HepG2 (cell line): ENCODE data around the gene SF3A2. TPM values are rescaled to one million over a fixed set of nuclear protein-coding genes. Genes with fewer than 3 reads are reported as not detected.

Experiments
- ATAC-seq: fragments of 200-7000 bp; cut with Tn5 transposase; 3 replicates; pipeline ENCODE4 v1.9.1; 2020; ENCODE audit warnings: mild to moderate bottlenecking, moderate library complexity
- BruUV-seq: library from RNA; stranded (reverse); fragments of 400-500 nt; replicated peaks from 2 replicates; lab custom pipeline; 2021; lab: Mats Ljungman, UMichigan
- CTCF ChIA-PET: fragments of 300-600 bp; formaldehyde crosslinking; extraction: SDS; loops from one replicate; lab custom pipeline; 2021; ENCODE audit warnings: low total read pairs, inconsistent platforms, low intra/inter-chr PET ratio; lab: Yijun Ruan, JAX
- POLR2A ChIA-PET: fragments of 350-600 bp; sonication (Branson Sonifier 250); formaldehyde crosslinking; loops from one replicate; lab custom pipeline; 2020; ENCODE audit warnings: antibody characterized with exemption, inconsistent platforms; lab: Yijun Ruan, JAX
- DNase-seq: peaks from one replicate; pipeline ENCODE4 v3.0.0-alpha.2; 2015; ENCODE audit warnings: low spot score
- FAIRE-seq: peaks from 3 replicates; lab custom pipeline; 2011; peaks lifted over from hg19 to GRCh38; lab: Jason Lieb, UNC
- H2AFZ ChIP-seq: one replicate; pipeline ENCODE4 v1.6.1; 2011; ENCODE audit warnings: low read length, inconsistent platforms
- H3K27ac ChIP-seq: fragments of 300-600 bp; 3 replicates; pipeline ENCODE4 v1.8.0; 2011; ENCODE audit warnings: mixed run types, mild to moderate bottlenecking, mixed read lengths, low read length, inconsistent platforms; ENCODE audit not compliant: insufficient read depth; ENCODE audit errors: extremely low read length
- H3K27me3 ChIP-seq, 2 experiments: fragments of 200-600 bp in 1 of 2; 2 replicates in 1 of 2; 3 replicates in 1 of 2; pipeline versions ENCODE4 v1.6.0 to v1.8.0; 2011; ENCODE audit warnings: low read length in 2 of 2, mild to moderate bottlenecking in 2 of 2, moderate library complexity in 2 of 2, inconsistent platforms in 1 of 2; ENCODE audit not compliant: insufficient read depth in 2 of 2, control insufficient read depth in 1 of 2
- H3K36me3 ChIP-seq, 2 experiments: fragments of 200-600 bp in 1 of 2; replicated peaks in 1 of 2; 2 replicates in 1 of 2; 3 replicates in 1 of 2; pipeline versions ENCODE4 v1.5.1 to v1.8.0; 2011; ENCODE audit warnings: low read length in 2 of 2, inconsistent platforms in 1 of 2; ENCODE audit not compliant: insufficient read depth in 2 of 2, control insufficient read depth in 1 of 2
- H3K4me1 ChIP-seq: 2 replicates; pipeline ENCODE4 v1.5.1; 2012; ENCODE audit warnings: low read length, inconsistent platforms; ENCODE audit not compliant: insufficient read depth
- H3K4me2 ChIP-seq: 2 replicates; pipeline ENCODE4 v1.6.0; 2011; ENCODE audit warnings: low read depth, low read length, inconsistent platforms
- H3K4me3 ChIP-seq, 3 experiments: fragments of 200-600 bp in 1 of 3; sonication (generic), shearing (Covaris generic) in 1 of 3; replicated peaks in 1 of 3; 2 replicates each; pipeline ENCODE4 v1.5.1; 2011 to 2016; ENCODE audit warnings: low read length in 3 of 3, inconsistent platforms in 2 of 3, low read depth in 2 of 3, mild to moderate bottlenecking in 2 of 3, control low read depth in 1 of 3, mixed read lengths in 1 of 3; ENCODE audit not compliant: insufficient read depth in 1 of 3
- H3K79me2 ChIP-seq: one replicate; pipeline ENCODE4 v1.6.1; 2011; ENCODE audit warnings: low read length, inconsistent platforms; ENCODE audit not compliant: insufficient read depth
- H3K9ac ChIP-seq: 2 replicates; pipeline ENCODE4 v1.6.0; 2011; ENCODE audit warnings: mild to moderate bottlenecking, low read depth, low read length, inconsistent platforms; ENCODE audit not compliant: insufficient read depth
- H3K9me3 ChIP-seq: 2 replicates; pipeline ENCODE4 v1.5.1; 2012; ENCODE audit warnings: mild to moderate bottlenecking, low read length
- H4K20me1 ChIP-seq: 2 replicates; pipeline ENCODE4 v1.6.0; 2011; ENCODE audit warnings: inconsistent platforms, mild to moderate bottlenecking, low read length, moderate library complexity; ENCODE audit not compliant: insufficient read depth
- CBX1 ChIP-seq: IDR thresholded peaks from one replicate; pipeline ENCODE4 v1.6.1; 2016; ENCODE audit warnings: antibody characterized with exemption, low read depth
- EP300 ChIP-seq, 3 experiments: sonication (generic) in 1 of 3; formaldehyde crosslinking in 1 of 3; IDR thresholded peaks; 2 replicates each; pipeline versions ENCODE4 v1.5.1 to v1.6.1; 2011 to 2020; ENCODE audit warnings: low read depth in 2 of 3, low read length in 2 of 3, borderline replicate concordance in 1 of 3, improper control_type of control experiment in 1 of 3, mild to moderate bottlenecking in 1 of 3, missing genetic modification reagents in 1 of 3, moderate library complexity in 1 of 3
- FOSL2 ChIP-seq: sonication (generic); formaldehyde crosslinking; IDR thresholded peaks from 2 replicates; pipeline ENCODE4 v1.4.0; 2020; ENCODE audit warnings: missing genetic modification reagents
- KAT8 ChIP-seq: IDR thresholded peaks from 2 replicates; pipeline ENCODE4 v1.6.1; 2016; ENCODE audit warnings: missing genetic modification reagents, missing compliant biosample characterization
- RXRA ChIP-seq: sonication (generic); formaldehyde crosslinking; IDR thresholded peaks from 2 replicates; pipeline ENCODE4 v1.5.1; 2020; ENCODE audit warnings: missing genetic modification reagents
- SALL1 ChIP-seq: sonication (generic); formaldehyde crosslinking; IDR thresholded peaks from 2 replicates; pipeline ENCODE4 v1.8.0; 2022; ENCODE audit warnings: mild to moderate bottlenecking, missing genetic modification reagents
- SIN3A ChIP-seq: IDR thresholded peaks from 2 replicates; pipeline ENCODE4 v1.6.1; 2011; ENCODE audit warnings: low read depth, mild to moderate bottlenecking, control low read depth, low read length, borderline replicate concordance
- ZBTB3 ChIP-seq: sonication (generic); formaldehyde crosslinking; IDR thresholded peaks from 2 replicates; pipeline ENCODE4 v1.4.0; 2020; ENCODE audit warnings: low read depth, mild to moderate bottlenecking, moderate library complexity, missing genetic modification reagents, borderline replicate concordance
- ZFP90 ChIP-seq: sonication (generic); formaldehyde crosslinking; IDR thresholded peaks from 2 replicates; pipeline ENCODE4 v1.8.0; 2022; ENCODE audit warnings: missing genetic modification reagents, mild to moderate bottlenecking, inconsistent platforms, borderline replicate concordance
- ZNF263 ChIP-seq: sonication (generic); formaldehyde crosslinking; IDR thresholded peaks from 2 replicates; pipeline ENCODE4 v1.4.0; 2020; ENCODE audit warnings: missing genetic modification reagents
- ZNF296 ChIP-seq: sonication (generic); formaldehyde crosslinking; conservative IDR thresholded peaks from 2 replicates; pipeline ENCODE4 v1.5.0; 2020; ENCODE audit warnings: mild to moderate bottlenecking, missing genetic modification reagents
- ZSCAN12 ChIP-seq: sonication (generic); formaldehyde crosslinking; IDR thresholded peaks from 2 replicates; pipeline ENCODE4 v1.9.0; 2021; ENCODE audit warnings: mild to moderate bottlenecking, missing genetic modification reagents
- ZSCAN25 ChIP-seq: sonication (generic); formaldehyde crosslinking; IDR thresholded peaks from 2 replicates; pipeline ENCODE4 v1.8.0; 2022; ENCODE audit warnings: mild to moderate bottlenecking, missing genetic modification reagents
- WGBS: methylation state at CpG from one replicate; pipeline ENCODE4 v1.1.6; 2017; ENCODE audit warnings: low lambda C conversion rate; 5-methylcytosine and 5-hydroxymethylcytosine counted together
- in situ Hi-C: cut with HindIII; loops from 2 replicates; pipeline ENCODE4 v1.10.0; 2017; ENCODE audit warnings: low pct_unique_long_range_greater_than_20kb; ENCODE audit not compliant: extremely low pct_ligation_motif_present
- intact Hi-C: fragments of 100-400 bp; cut with micrococcal nuclease; formaldehyde crosslinking; loops from one replicate; pipeline ENCODE4 v1.10.0; 2022; ENCODE audit not compliant: unreplicated experiment
- polyA plus RNA-seq, 8 experiments: library from polyadenylated mRNA; depleted of rRNA in 3 of 8; stranded (reverse) in 7 of 8; unstranded in 1 of 8; fragments of >200 nt; fragmentation: Illumina TruSeq in 4 of 8; extraction: Trizol in 4 of 8; gene quantifications; 2 replicates each; pipeline versions ENCODE4 v1.2.1 to v1.2.3, GENCODE V29; 2011 to 2016; ENCODE audit warnings: low read depth in 4 of 8, missing spikeins in 1 of 8, mixed read lengths in 1 of 8; ENCODE audit not compliant: insufficient read depth in 1 of 8
- total RNA-seq, 5 experiments: library from RNA; depleted of rRNA; stranded (reverse); fragments of >200 nt; fragmentation: Illumina TruSeq; extraction: Trizol; gene quantifications; 2 replicates each; pipeline ENCODE4 v1.2.3, GENCODE V29; 2016; ENCODE audit warnings: low read depth in 1 of 5
- TF ChIP-seq, protein P1 (sequence below): sonication (generic); formaldehyde crosslinking; IDR thresholded peaks from 2 replicates; pipeline ENCODE4 v1.4.0; 2020; ENCODE audit warnings: missing genetic modification reagents, borderline replicate concordance
- TF ChIP-seq, protein P2 (sequence below): sonication (generic); formaldehyde crosslinking; IDR thresholded peaks from 2 replicates; pipeline ENCODE4 v1.4.0; 2020; ENCODE audit warnings: missing genetic modification reagents

SF3A2 gene
- total and polyA plus RNA-seq, 2 of the 13 experiments (the other 11 are each of a cell fraction or from before 2014, with no cell fraction given) = 8.6 to 8.8 TPM

DNA sequence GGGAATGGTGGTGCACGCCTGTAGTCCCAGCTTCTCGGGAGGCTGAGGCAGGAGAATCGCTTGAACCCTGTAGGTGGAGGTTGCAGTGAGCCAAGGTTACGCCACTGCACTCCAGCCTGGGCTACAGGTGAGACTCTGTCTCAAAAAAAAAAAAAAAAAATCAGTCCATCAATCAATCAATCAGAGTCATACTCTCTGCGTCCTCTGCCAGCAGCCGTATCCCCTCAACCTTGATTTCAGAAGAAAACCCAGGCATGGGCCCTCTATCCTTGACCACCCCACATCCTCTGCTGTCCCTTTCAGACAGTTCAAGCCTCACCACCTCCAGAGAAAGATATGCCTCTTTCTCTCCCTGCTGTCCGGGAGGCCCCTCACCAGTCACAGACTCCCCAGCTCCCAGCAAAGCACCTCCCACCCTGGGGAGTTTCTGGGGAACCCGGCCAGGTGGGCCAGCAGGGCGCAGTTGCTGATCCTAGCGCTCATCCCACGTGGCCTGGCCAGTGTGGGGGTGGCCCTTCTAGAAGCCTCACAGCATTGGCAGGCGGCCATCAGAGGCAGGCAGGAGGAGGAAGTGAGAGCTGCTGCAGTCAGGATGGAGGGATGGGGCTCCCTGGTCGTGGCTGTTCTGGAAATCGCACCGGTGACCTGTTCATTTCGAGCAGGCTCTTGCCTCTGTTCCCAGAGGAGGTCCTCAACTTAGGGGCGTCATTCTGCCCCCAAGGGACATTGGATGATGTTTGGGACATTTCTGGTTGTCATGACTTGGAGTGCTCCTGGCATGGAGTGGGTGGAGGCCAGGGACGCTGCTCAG lies 29.8 kb downstream of the SF3A2 start:
- DNase-seq (peak; percentile 58), FAIRE-seq (no peak)
- peak overlapping the region; percentile 99 for H3K4me2 ChIP-seq
- TF ChIP-seq KAT8 (CRISPR knock-in tag) = peak; percentile 43; the same call in 1 of the 2 replicates
- TF ChIP-seq ZSCAN25 (CRISPR knock-in tag) = no peak
- 0 out of 2 replicates have a peak, but pooled peaks have one; percentile 28 for TF ChIP-seq SIN3A
- TF ChIP-seq ZSCAN12 = no peak
- 0 out of 2 replicates have a peak, but pooled peaks have one; percentile 11 for TF ChIP-seq RXRA (CRISPR knock-in tag)
- TF ChIP-seq, protein P1, sequence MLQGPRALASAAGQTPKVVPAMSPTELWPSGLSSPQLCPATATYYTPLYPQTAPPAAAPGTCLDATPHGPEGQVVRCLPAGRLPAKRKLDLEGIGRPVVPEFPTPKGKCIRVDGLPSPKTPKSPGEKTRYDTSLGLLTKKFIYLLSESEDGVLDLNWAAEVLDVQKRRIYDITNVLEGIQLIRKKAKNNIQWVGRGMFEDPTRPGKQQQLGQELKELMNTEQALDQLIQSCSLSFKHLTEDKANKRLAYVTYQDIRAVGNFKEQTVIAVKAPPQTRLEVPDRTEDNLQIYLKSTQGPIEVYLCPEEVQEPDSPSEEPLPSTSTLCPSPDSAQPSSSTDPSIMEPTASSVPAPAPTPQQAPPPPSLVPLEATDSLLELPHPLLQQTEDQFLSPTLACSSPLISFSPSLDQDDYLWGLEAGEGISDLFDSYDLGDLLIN (CRISPR knock-in tag) = no peak
- peak; percentile 16; the same call in 1 of the 2 replicates for TF ChIP-seq FOSL2 (CRISPR knock-in tag)
- peak in 1 of 2 experiments; percentile 19; a peak in 1 of 4 replicates for TF ChIP-seq EP300 (IDR thresholded peaks at IDR 0.05; ENCODE audit: low read depth in 2 of 2, low read length in 2 of 2)
- no peak; the same call in 1 of the 2 replicates for TF ChIP-seq EP300 (CRISPR knock-in tag; IDR thresholded peaks at IDR 0.05; ENCODE audit: borderline replicate concordance)
- TF ChIP-seq, protein P2, sequence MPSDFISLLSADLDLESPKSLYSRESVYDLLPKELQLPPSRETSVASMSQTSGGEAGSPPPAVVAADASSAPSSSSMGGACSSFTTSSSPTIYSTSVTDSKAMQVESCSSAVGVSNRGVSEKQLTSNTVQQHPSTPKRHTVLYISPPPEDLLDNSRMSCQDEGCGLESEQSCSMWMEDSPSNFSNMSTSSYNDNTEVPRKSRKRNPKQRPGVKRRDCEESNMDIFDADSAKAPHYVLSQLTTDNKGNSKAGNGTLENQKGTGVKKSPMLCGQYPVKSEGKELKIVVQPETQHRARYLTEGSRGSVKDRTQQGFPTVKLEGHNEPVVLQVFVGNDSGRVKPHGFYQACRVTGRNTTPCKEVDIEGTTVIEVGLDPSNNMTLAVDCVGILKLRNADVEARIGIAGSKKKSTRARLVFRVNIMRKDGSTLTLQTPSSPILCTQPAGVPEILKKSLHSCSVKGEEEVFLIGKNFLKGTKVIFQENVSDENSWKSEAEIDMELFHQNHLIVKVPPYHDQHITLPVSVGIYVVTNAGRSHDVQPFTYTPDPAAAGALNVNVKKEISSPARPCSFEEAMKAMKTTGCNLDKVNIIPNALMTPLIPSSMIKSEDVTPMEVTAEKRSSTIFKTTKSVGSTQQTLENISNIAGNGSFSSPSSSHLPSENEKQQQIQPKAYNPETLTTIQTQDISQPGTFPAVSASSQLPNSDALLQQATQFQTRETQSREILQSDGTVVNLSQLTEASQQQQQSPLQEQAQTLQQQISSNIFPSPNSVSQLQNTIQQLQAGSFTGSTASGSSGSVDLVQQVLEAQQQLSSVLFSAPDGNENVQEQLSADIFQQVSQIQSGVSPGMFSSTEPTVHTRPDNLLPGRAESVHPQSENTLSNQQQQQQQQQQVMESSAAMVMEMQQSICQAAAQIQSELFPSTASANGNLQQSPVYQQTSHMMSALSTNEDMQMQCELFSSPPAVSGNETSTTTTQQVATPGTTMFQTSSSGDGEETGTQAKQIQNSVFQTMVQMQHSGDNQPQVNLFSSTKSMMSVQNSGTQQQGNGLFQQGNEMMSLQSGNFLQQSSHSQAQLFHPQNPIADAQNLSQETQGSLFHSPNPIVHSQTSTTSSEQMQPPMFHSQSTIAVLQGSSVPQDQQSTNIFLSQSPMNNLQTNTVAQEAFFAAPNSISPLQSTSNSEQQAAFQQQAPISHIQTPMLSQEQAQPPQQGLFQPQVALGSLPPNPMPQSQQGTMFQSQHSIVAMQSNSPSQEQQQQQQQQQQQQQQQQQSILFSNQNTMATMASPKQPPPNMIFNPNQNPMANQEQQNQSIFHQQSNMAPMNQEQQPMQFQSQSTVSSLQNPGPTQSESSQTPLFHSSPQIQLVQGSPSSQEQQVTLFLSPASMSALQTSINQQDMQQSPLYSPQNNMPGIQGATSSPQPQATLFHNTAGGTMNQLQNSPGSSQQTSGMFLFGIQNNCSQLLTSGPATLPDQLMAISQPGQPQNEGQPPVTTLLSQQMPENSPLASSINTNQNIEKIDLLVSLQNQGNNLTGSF = no peak
- TF ChIP-seq ZBTB3 = no peak
- TF ChIP-seq ZNF296 = no peak
- no peak for TF ChIP-seq ZFP90 (CRISPR knock-in tag)
- TF ChIP-seq CBX1 = no peak
- peak; percentile 43; the same call in 1 of the 2 replicates for TF ChIP-seq SALL1
- peak; percentile 26; the same call in 1 of the 2 replicates for TF ChIP-seq ZNF263 (CRISPR knock-in tag)

More for the DNA sequence above, 29.8 kb downstream of the SF3A2 start:
- ChIA-PET CTCF (no interaction called here), POLR2A (interaction anchor here (0.9 to 2.8 kb wide), 10 partner anchors 8 to 130 kb away, joined by 3 to 8 read pairs (median 4); partner anchors contain the start of gene PLEKHJ1)
- intact Hi-C loops (no loop called here), in situ Hi-C loops (no loop called here)
- no peak overlapping the region for H2AFZ ChIP-seq
- H3K4me1 ChIP-seq = peaks cover 60% of the 10 kb centered on the region
- H3K27ac ChIP-seq = peak overlapping the region; percentile 42
- H3K9ac ChIP-seq = peak overlapping the region; percentile 2; the same call in 1 of the 2 replicates
- peaks cover 0 to 2% of the 10 kb centered on the region in 2 experiments; a peak in 2 of 5 replicates for H3K36me3 ChIP-seq
- H3K79me2 ChIP-seq = peaks cover 26% of the 10 kb centered on the region
- ATAC-seq = peak; percentile 43
- peaks cover 18% of the 10 kb centered on the region for H4K20me1 ChIP-seq
- H3K27me3 ChIP-seq = no peaks in the 10 kb centered on the region; a peak in 1 of 5 replicates
- no TSS peak for BruUV-seq
- H3K9me3 ChIP-seq = no peaks in the 10 kb centered on the region
- WGBS = 42% methylated on average over 12 of the region's 18 CpGs
- peak overlapping the region; percentile 14 to 96 (median 42) for H3K4me3 ChIP-seq
